ENCODE data around the gene ATP2C2. TPM values are rescaled to one million over a fixed set of nuclear protein-coding genes. Genes with fewer than 3 reads are reported as not detected.

The ATP2C2 gene
- total and polyA plus RNA-seq, 11 donors = 0.17 TPM; not detected in 10

- intact Hi-C loops (cut with DNase I) = no loop called here
- no peak overlapping the region for H3K27ac ChIP-seq
These were observed 36.0 kb downstream of the ATP2C2 start for GRCh38 chr16:84404324-84404723.

GRCh38 chr16:84404936-84405639 is 36.8 kb downstream of the ATP2C2 start:
- no peak overlapping the region for H3K4me3 ChIP-seq
- no peak overlapping the region for H3K27ac ChIP-seq
- intact Hi-C loops (cut with DNase I) = no loop called here
- no peak for ATAC-seq
- WGBS, 4 donors = 85 to 91% (median 87%) methylated on average over 19 of the region's 19 CpGs
- peaks cover 0 to 3% (median 0%) of the 10 kb centered on the region in 12 donors for H3K9me3 ChIP-seq
- no peaks in the 10 kb centered on the region for H3K4me1 ChIP-seq
- TF ChIP-seq POLR2A (IDR thresholded peaks at IDR 0.05) (no peak), CTCF (IDR thresholded peaks at IDR 0.05) (no peak)
- peaks cover 0 to 41% (median 13%) of the 10 kb centered on the region in 9 donors for H3K27me3 ChIP-seq
- no peaks in the 10 kb centered on the region for H3K36me3 ChIP-seq
- DNase-seq = no peak

More at GRCh38 chr16:84404324-84404723, 36.0 kb downstream of the ATP2C2 start:
- DNase-seq (no peak), ATAC-seq (no peak)
- no peaks in the 10 kb centered on the region for H3K4me1 ChIP-seq
- H3K27me3 ChIP-seq = peaks cover 0 to 41% (median 13%) of the 10 kb centered on the region in 9 donors
- TF ChIP-seq POLR2A (IDR thresholded peaks at IDR 0.05) (no peak), CTCF (IDR thresholded peaks at IDR 0.05) (no peak)
- H3K4me3 ChIP-seq = no peak overlapping the region
- H3K36me3 ChIP-seq = no peaks in the 10 kb centered on the region
- H3K9me3 ChIP-seq = peaks cover 0 to 6% (median 0%) of the 10 kb centered on the region in 12 donors
- 83 to 90% (median 84%) methylated on average over 3 of the region's 3 CpGs for WGBS, 4 donors

GRCh38 chr16:84406006-84406963 is 37.9 kb downstream of the ATP2C2 start:
- H3K9me3 ChIP-seq = peaks cover 0 to 3% (median 0%) of the 10 kb centered on the region in 12 donors
- intact Hi-C loops (cut with DNase I) = no loop called here
- no peak overlapping the region for H3K4me3 ChIP-seq
- TF ChIP-seq CTCF (IDR thresholded peaks at IDR 0.05) (no peak), POLR2A (IDR thresholded peaks at IDR 0.05) (no peak)
- H3K27me3 ChIP-seq = peaks cover 0 to 41% (median 13%) of the 10 kb centered on the region in 9 donors
- no peak for DNase-seq
- 71 to 76% (median 76%) methylated on average over 16 of the region's 16 CpGs for WGBS, 4 donors
- no peaks in the 10 kb centered on the region for H3K4me1 ChIP-seq
- no peak for ATAC-seq
- no peak overlapping the region for H3K27ac ChIP-seq
- H3K36me3 ChIP-seq = no peaks in the 10 kb centered on the region

Measured in heart left ventricle (tissue), 16 donors.